ENCODE measurements around the gene CFAP46.
A peak's percentile ranks its signal among the peaks of the same experiment; 100 is the strongest.
"Not testable (repeated sequence)": the region's sequence is repeated elsewhere in the genome, so short reads cannot be mapped to it uniquely, and the experiment has no call there.

The CFAP46 gene

GRCh38 chr10:132914732-132915131 is 27.6 kb downstream of the CFAP46 start:
- DNase-seq (ENCODE audit: low spot score) = no peak

DNA sequence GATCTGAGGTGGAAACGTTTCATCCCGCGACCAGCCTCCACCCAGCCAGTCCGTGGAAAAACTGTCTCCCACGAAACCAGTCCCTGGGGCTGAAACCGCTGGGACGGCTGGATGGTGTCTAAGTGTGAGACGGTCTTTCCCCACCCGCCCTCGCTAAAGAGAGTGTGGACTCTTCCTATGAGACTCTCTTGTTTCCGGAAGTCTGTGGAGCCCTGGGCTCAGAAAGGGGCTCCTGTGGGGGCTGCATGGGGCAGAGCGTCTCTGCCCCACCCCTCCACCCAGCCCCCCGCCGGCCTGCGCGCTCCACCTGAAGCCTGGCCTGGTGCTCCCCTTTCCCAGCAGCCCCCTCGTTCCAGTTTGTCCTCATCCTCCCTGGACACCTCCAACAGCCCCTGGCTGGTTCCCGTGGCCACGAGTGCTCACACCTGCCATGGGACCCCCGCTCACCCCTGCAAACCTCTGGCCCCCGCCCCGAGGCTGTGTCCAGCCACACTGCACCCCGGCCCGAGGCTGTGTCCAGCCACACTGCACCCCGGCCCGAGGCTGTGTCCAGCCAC is 28.7 kb downstream of the CFAP46 start:
- DNase-seq (ENCODE audit: low spot score) = no peak

DNA sequence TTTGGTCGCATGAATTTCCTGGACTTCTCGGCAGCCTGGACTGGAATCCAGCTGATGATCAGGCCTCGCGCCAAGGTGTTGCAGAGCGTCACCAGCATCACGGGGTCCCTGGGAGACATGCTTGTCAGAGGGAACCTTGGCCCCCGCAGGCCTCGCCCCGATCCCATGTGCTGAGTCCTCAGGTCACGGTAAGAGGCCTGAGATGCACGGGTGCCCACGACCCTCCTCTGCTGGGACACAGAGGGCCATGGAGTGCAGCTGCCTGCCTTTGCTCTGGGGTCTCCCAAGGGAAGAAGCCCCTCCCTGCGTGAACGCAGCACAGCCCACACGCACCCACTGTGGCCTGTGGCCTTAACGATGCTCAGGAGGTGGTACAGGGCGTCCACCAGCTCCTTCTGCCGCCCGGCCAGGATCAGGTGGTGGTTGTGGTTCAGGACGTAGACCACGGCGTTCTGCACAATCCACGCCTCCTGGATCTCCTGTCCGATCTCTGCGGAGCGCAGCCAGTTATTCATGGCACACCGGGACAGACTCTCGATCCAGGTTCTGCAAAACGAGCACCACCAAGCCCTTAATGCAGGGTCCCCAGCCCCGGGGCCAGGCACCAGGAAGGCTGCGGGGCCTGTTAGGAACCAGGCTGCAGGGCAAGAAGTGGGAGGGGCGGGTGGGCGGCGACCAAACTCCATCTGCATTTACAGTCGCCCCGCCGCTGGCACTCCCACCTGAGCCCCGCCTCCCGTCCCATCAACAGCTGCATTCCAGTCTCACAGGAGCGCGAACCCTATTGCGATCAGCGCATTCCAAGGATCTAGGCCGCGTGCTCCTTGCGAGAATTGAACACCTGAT is 29.4 kb downstream of the CFAP46 start:
- no peak for DNase-seq (ENCODE audit: low spot score)

DNA sequence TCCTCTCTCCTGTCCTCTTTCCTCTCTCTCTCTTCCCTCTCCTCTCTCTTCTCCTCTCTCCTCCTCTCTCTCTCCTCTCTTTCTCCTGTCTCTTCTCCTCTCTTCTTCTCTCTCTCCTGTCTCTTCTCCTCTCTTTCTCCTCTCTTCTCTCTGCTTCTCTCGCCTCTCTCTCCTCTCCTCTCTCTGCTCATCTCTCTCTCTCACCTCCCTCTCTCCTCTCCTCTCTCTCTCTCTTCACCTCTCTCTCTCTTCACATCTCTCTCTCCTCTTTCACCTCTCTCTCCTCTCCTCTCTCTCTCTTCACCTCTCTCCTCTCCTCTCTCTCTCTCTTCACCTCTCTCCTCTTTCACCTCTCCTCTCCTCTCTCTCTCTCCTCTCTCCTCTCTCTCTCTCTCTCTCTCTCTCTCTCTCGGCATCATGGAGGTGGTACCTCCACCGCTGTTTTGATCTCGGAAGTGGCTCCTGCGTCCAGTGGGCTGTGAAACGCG is 30.1 kb downstream of the CFAP46 start:
- no peak for DNase-seq (ENCODE audit: low spot score)

- no peak for DNase-seq (ENCODE audit: low spot score)
These were observed 30.6 kb downstream of the CFAP46 start for GRCh38 chr10:132911786-132912097.

DNA sequence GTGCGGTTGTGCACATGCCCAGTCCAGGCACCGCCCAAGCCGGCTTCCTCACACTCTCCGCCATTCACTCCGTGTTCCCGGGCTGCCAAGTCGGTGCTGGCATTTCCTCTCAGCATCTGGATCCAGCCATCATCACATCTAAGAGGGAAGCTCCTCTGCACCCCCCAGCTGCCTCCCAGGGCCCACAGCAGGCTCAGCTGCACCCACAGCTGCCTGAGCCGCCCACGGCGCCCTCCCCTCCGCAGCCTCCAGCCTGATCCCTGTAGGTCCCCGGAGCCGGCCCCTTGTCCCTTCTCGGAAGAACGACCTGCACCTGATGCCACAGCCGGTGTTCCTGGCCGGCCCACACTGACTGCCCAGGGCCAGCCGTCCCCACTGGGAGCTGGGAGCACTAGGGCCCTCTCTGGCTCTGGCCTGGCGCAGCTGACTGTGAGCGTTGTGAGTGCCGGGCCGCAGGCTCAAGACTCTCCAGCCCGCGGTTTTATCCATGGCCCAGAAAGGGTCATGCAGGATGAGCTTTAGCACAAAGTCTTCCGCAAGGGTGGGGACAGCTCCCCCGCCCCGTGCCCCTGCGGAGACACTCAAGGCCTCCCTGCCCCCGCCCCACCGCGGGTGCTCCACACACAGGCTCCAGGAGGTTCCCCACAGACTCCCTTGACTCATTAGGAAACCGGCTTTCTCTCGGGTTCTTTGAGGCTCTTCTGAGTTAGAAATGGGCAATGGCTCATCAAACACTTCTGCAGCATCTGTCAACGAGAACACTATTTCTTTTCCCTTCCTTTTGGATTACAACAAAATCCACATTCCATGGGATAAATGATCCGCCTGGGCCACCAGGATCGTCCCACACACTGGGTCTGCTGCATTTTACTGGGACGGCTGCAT is 31.2 kb downstream of the CFAP46 start:
- DNase-seq (ENCODE audit: low spot score) = no peak

GRCh38 chr10:132910186-132910880 is 32.0 kb downstream of the CFAP46 start:
- DNase-seq (ENCODE audit: low spot score) = no peak

- DNase-seq (ENCODE audit: low spot score) = no peak
These were observed 32.8 kb downstream of the CFAP46 start for GRCh38 chr10:132909491-132910071.

DNA sequence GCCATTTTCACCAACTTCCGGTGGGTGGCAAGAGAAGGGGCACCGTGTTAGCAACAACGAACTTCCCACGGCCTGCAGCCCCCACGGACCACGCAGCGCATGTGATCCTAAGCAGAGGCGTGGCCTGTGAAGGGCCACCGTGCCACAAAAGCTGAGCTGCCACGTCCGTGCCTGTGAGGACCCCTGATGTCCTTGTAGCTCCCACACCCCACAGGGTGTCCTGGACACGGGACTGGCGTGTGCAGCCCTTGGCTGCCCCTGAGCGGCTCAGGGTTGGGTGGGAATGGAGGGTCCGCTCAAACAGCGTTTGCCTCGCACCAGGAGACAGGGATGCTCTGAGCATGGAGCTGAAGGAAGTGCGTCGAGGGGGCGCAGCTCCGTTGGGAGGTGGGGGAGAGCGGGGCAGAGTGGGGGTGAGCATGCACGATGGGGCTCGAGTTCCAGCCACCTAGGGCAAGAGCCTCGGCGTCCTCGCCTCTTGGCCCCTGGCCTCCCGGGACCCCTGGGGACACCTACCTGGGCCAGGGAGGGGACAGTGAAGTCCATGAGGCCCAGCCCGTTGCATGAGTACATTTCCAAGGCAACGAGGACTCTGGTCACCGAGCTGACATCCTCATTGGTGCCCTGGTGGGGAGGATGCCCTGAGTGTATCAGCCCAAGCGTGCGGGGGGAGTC is 33.6 kb downstream of the CFAP46 start:
- no peak for DNase-seq (ENCODE audit: low spot score)

DNA sequence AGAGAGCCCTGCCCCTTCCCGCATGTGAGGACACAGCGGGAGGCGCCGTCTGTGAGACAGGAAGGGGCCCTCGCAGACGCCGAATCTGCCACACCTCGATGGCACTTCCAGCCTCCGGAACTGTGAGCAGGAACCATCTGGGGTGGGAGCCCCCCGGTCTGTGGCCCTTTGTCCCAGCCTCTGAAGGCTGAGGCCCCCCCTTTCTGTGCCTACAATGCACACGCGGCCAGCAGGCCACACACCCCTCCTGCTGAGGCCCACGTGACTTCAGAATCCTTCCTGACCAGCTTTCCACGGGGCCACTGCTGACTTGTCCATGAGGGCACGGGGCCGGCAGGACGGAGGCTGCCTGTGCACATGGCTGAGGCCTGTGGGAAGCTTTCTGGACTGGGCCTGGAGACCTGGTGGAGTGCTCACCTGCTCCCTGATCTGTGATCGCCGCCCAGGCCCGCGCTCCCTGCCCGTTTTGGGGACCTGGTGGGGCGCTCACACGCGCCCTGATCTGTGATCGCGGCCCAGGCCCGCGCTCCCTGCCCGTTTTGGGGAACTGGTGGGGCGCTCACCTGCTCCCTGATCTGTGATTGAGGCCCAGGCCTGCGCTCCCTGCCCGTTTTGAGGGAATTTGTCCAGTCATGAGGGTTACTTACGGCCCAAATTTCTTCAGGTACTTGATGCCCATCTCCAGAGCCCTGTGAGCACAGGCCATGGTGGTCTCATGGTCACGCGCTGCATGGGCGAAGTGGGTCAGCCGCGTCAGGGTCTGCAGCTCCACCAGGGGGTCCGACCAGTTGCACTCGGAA is 34.3 kb downstream of the CFAP46 start:
- no peak for DNase-seq (ENCODE audit: low spot score)

DNA sequence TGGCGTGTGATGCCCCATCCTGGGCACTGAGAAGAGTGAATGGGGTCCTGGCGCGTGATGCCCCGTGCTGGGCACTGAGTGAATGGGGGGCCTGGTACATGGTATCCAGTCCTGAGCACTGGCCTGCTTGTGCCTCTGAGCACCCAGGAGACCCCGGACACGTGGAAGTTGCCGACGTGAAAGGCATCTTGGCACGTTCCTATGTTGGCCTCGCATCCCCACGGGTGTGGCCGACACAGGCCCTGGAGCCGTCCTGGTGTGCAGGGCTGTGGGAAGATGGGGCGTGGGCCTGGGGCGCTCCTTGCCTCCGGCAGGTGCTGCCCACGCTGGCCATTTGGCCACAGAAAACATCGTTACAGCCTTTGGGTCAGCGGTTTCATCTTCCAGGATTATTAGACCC is 35.5 kb downstream of the CFAP46 start:
- no peak for DNase-seq (ENCODE audit: low spot score)

- no peak for DNase-seq (ENCODE audit: low spot score)
These were observed 36.3 kb downstream of the CFAP46 start for GRCh38 chr10:132906106-132906505.

GRCh38 chr10:132905661-132906060 is 36.7 kb downstream of the CFAP46 start:
- DNase-seq (ENCODE audit: low spot score) = no peak

DNA sequence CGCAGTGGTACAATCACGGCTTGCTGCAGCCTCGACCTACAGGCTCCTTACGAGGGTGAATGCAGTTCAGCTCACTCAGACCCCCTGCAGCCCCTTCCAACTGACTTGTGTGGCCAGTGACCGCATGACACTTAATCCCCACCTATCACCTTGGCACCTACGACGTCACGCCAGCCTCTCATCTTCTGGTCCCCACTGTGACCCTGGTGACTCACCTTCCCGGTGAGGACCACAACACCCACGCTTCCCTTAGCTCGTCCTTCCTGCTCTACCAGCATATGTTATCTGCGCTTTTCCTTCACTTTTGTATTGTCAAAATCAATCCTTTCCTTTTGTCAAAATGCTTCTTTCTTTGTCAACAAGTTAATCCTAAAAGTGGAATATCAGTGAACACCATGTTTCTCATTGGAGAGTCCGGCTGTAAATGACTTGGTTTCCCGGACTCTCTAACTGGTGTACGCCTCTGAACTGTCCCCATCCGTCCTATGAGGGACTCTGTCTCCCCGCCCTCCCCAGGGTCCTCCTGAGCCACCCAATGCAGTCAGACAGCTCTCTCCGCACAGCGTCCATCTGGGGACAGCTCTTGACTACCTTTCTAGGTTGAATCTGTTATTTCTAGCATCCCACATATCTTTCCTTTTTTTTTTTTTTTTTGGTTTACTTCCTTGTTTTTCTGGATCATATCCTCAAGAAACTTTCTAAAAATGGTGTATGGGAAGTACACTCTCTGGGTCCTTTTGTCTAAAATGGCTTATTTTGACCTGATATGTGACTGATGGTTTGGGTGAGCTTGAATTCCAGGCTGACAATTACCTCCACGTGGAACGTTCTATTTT is 37.3 kb downstream of the CFAP46 start:
- no peak for DNase-seq (ENCODE audit: low spot score)

- peak; percentile 34 for DNase-seq (ENCODE audit: low spot score)
These were observed 38.1 kb downstream of the CFAP46 start for GRCh38 chr10:132904181-132904813.

- DNase-seq (ENCODE audit: low spot score) = not testable (repeated sequence)
These were observed 39.5 kb downstream of the CFAP46 start for GRCh38 chr10:132902656-132903575.

- DNase-seq (ENCODE audit: low spot score) = no peak
These were observed 41.0 kb downstream of the CFAP46 start for GRCh38 chr10:132901351-132901750.

All from SK-N-DZ (cell line).